Astrocyte (in vitro differentiated cells and primary cell): Measurements from ENCODE around the gene ESM1.

Source experiments
- CTCF ChIP-seq: IDR thresholded peaks from 2 replicates; pipeline ENCODE4 v1.5.1; 2011; ENCODE audit warnings: low read depth, mild to moderate bottlenecking, inconsistent platforms, low read length, moderate library complexity; ENCODE audit not compliant: insufficient read depth
- EZH2 ChIP-seq: IDR thresholded peaks from 2 replicates; pipeline ENCODE4 v1.6.1; 2012; ENCODE audit warnings: mild to moderate bottlenecking, low read length, inconsistent platforms; ENCODE audit not compliant: insufficient read depth

GRCh38 chr5:55021821-55022220, 36.4 kb upstream of the ESM1 start:
- no peak for TF ChIP-seq CTCF
- no peak for TF ChIP-seq EZH2
